CD4-positive, alpha-beta T cell treated with Interleukin-12 subunit alpha and Interleukin-12 subunit beta, for 1 hour (primary cell): ENCODE data around the gene ZNF770.
"Not testable (repeated sequence)": the region's sequence is repeated elsewhere in the genome, so short reads cannot be mapped to it uniquely, and the experiment has no call there.

Experiments
- DNase-seq: peaks from one replicate; pipeline ENCODE4 v3.0.0-alpha.2; 2020

The ZNF770 gene

GRCh38 chr15:34973512-34973911, 14.6 kb downstream of the ZNF770 start:
- no peak for DNase-seq

DNA sequence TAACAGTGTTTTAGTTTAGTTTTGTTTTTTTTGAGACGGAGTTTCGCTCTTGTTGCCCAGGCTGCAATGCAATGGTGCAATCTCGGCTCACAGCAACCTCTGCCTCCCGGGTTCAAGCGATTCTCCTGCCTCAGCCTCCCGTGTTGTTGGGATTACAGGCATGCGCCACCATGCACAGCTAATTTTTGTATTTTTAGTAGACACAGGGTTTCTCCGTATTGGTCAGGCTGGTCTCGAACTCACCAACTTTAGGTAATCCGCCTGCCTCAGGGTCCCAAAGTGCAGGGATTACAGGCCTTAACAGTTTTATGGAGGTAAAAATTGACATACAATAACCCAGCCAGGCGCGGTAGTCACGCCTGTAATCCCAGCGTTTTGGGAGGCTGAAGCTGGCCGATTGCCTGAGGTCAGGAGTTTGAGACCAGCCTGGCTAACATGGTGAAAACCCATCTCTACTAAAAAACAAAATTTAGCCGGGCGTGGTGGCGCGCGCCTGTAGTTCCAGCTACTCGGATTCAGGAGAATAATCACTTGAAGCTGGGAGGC, 17.9 kb downstream of the ZNF770 start:
- DNase-seq, result not testable (repeated sequence)

GRCh38 chr15:34969340-34970097, 18.6 kb downstream of the ZNF770 start, which contains the start of gene AQR:
AQR (minus strand) TSS chr15:34969742; CDS start chr15:34969613, 129 bp downstream.
- DNase-seq, result peak; percentile 93

DNA sequence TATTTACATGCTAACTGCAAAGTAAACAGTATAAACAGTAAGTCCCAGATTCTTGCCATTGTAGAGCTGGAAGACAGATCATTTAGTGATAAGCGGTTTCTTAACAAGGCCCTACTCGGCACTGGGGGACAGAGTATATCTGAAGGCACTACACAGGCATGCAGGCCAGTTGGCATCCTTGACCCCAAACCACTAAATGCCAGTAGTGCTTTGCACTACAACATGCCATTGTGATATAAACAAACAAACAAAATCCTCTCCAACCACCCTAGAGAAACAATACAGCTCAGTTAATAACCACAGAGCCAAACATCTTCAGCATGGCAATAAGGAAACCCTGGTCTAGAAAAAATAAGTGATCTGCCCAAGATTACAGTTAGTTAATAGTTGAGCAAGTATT, 23.8 kb downstream of the ZNF770 start:
- DNase-seq, result no peak

- DNase-seq, result no peak
Measured at GRCh38 chr15:34953851-34954250, 34.2 kb downstream of the ZNF770 start.

DNA sequence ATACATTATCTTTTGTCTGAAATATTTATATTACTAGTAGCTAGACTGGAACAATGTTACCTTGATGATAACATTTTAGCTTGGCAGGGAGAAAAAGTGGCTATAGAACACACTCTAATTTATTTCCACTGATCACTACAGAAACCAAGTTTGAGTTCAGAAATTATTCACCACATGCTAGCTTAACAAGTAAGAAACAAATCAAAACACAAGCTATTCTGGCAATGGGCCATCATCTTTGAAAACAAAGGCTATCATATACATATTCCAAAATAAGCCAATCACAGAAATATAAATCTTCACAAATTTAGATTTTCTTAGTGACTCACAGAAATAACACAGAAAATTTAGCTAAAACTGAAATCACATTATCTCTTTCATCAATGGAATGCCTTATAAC, 35.6 kb downstream of the ZNF770 start:
- DNase-seq, result no peak

DNA sequence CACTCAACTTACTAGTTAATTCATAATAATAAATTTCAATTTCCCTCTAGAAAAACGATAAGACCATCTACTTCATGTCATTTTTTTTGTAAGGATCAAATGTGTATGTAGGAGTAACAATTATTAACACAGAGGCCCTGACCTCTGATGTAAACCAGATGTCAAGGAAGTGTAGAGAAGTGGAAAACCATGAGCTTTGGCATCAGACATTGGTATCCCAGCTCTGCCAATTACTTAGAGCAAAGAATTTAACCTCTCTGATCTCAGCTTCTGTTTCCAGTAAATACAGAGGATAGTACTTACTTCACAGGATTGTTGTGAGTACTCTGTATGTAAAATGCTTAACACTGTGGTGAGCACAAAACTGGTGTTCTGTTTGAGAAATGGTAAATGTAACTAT, 36.1 kb downstream of the ZNF770 start:
- DNase-seq, result no peak

- no peak for DNase-seq
Measured at GRCh38 chr15:34944936-34945335, 43.2 kb downstream of the ZNF770 start.

DNA sequence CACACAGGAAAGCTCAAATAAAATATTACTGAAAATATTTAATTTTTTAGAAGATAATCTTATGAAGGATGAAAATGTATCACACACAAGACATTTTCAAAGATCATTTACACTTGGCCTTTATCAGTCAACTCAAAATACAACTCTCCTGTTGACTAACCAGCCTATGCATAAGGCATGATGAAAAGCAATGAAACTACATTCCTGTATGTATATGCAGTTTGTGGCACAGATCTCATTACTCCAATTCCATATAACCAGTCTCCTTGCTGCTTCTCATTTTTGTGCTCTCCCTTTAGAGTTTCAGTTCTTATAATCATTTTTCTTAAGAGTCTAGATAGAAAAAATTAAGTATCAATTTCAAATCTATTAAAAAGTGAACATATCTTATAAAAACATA, 44.4 kb downstream of the ZNF770 start:
- DNase-seq, result no peak

GRCh38 chr15:34943264-34943663, 44.8 kb downstream of the ZNF770 start:
- DNase-seq, result not testable (repeated sequence)

GRCh38 chr15:34942363-34942762, 45.7 kb downstream of the ZNF770 start:
- no peak for DNase-seq

DNA sequence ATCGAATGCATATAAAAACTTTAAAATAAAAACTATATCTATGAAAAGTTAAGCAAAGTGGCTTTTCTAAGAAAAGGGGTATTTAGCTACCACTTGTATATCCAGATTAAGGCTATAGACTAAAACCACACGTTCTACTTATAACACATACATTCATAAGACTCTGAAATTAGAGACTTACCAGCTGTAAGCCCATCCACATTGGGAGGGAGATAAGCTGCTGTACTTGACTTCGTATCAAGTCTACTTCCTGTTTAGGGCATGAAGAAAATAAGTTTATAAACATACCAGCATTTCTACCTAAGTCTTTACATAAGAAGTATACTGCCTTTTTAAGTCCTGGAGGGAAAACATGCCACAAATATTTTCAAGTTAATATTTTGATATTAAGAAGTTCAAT, 46.3 kb downstream of the ZNF770 start:
- DNase-seq, result no peak

- no peak for DNase-seq
Measured at GRCh38 chr15:34941185-34941698, 46.8 kb downstream of the ZNF770 start.

DNA sequence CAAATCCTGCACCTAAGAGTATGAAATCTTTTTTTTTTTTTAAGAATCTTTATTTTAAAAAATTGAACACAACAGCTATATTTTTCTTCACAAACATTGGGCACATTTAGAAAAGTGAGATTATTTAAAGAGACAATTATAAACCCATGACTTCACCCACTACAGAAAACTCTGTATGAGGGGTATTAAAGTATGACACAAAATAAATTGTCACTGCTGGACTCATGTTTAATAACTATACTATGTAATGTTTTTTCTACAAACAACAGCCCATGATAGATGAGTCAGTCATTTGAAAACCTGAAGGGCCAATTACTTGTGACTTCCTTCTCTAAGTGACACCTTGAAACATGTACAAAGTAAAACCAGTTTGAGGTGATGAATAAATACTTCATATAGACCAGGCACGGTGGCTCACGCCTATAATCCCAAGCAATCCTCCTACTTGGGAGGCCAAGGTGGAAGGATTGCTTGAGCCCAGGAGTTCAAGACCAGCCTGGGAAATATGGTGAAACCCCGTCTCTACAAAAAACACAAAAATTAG, 54.6 kb downstream of the ZNF770 start:
- no peak for DNase-seq

DNA sequence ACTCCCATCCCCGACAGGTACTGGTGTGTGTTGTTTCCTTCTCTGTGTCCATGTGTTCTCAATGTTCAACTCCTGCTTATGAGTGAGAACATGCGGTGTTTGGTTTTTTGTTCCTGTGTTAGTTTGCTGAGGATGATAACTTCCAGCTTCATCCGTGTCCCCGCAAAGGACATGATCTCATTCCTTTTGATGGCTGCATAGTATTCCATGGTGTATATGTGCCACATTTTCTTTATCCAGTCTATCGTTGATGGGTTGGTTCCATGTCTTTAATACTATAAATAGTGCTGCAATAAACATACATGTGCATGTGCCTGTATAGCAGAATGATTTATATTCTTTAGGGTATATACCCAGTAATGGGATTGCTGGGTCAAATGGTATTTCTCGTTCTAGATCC, 59.7 kb downstream of the ZNF770 start:
- not testable (repeated sequence) for DNase-seq
